SK-N-MC (cell line): ENCODE data around the gene NSD1.

Experiments used
- EZH2 ChIP-seq: fragments of 200-600 bp; sonication (generic); IDR thresholded peaks from one replicate; pipeline ENCODE4 v1.6.1; 2017; ENCODE audit warnings: antibody characterized with exemption
- FOXP2 ChIP-seq: optimal IDR thresholded peaks from 2 replicates; pipeline ENCODE3; 2011; ENCODE audit warnings: mild to moderate bottlenecking, moderate library complexity; ENCODE audit not compliant: insufficient read depth; ENCODE audit errors: extremely low read length, control extremely low read depth
- POLR2AphosphoS5 ChIP-seq: IDR thresholded peaks from 2 replicates; pipeline ENCODE4 v1.6.1; 2012; ENCODE audit warnings: mild to moderate bottlenecking, low read depth, low read length, borderline replicate concordance

GRCh38 chr5:177295924-177296323, 162.4 kb downstream of the NSD1 start:
- TF ChIP-seq EZH2 (no peak), POLR2AphosphoS5 (no peak), FOXP2 (no peak)
